ENCODE data around the gene SRPK2.
"Not testable (repeated sequence)": the region's sequence is repeated elsewhere in the genome, so short reads cannot be mapped to it uniquely, and the experiment has no call there.

The SRPK2 gene

DNA sequence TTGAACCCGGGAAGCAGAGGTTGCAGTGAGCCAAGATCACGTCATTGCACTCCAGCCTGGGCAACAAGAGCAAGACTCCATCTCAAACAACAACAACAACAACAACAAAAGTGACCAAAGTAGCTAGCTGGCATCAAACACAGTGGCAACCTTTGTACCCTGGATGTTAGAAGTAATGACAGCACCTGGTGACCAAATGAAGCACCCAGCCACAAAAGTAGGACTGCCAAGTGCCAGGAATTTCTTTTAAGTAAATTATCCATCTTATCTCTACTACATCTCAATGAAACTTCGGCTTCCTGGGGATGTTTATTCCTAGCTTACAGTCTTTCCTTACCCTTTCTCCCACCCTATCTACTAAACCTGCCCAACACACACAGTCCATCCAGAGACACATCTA lies 18.8 kb downstream of the SRPK2 start:
- DNase-seq = no peak

DNA sequence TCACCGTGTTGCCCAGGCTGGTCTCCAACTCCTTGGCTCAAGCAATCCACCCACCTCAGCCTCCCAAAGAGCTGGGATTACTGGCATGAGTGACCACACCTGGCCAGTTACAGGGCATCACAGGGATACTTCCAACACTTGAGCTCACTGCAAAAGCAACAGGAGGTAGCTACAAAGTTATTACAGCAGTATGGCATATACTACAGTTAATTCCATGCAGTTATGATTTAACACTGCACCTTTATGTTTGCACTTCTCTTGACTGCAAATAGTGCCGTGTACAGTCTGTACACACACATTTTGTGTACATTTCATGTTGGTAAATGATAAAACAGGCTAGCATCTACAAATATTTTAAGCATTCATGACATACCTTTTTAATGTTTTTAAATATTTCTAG lies 21.3 kb downstream of the SRPK2 start:
- DNase-seq = no peak

DNA sequence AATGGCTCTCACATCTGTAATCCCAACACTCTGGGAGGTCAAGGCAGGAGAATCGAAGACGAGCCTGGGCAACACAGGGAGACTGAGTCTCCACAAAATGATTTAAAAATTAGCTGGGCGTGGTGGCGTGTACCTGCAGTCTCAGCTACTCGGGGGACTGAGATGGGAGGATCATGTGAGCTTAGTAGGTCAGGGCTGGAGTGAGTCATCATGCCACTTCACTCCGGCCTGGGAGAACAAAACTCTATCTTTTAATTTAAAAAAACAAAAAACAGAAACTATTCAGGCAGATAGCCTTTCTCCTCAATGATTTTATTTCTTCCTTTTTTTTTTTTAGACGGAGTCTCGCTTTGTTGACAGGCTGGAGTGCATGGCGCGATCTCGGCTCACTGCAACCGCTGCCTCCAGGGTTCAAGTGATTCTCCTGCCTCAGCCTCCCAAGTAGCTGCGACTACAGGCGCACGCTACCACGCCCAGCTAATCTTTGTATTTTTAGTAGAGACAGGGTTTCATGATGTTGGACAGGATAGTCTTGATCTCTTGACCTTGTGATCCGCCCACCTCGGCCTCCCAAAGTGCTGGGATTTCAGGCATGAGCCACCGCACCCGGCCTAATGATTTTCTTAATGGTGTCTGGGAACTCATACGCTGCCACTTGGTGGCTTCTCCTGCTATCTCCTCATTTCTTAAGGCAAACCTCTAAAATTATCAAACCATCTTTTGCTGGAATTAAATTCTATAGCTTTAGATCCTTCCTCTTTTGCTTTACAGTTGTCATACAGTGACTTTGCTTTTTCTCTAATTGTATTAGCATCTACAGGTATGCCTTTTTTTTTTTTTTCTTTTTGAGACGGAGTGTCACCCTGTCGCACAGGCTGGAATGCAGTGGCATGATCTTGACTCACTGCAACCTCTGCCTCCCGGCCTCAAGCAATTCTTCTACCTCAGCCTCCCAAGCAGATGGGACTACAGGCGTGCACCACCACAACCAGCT lies 22.9 kb downstream of the SRPK2 start:
- DNase-seq = no peak

DNA sequence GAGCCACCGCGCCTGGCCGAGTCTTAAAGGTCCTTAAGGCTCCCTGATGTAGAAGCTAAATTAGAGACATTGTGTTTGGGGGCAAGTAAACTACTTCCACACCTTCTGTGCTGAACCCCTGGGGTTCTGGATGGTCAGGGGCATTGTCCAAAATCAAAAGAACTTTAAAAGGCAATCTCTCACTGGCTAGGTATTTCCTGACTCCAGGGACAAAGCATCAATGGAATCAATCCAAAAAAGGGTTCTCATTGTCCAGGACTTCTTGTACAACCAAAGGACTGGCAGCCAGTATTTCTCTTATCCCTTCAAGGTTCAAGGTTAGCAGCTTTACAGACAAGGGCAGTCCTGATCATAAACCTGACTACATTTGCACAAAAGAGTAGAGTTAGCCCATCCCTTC lies 24.0 kb downstream of the SRPK2 start:
- no peak for DNase-seq

DNA sequence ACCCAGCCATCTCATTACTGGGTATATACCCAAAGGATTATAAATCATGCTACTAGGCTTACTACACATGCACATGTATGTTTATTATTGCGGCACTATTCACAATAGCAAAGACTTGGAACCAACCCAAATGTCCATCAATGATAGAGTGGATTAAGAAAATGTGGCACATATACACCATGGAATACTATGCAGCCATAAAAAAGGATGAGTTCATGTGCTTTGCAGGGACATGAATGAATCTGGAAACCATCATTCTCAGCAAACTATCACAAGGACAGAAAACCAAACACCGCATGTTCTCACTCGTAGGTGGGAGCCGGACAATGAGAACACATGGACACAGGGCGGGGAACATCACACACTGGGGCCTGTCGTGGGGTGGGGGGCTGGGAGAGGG lies 25.1 kb downstream of the SRPK2 start:
- not testable (repeated sequence) for DNase-seq

DNA sequence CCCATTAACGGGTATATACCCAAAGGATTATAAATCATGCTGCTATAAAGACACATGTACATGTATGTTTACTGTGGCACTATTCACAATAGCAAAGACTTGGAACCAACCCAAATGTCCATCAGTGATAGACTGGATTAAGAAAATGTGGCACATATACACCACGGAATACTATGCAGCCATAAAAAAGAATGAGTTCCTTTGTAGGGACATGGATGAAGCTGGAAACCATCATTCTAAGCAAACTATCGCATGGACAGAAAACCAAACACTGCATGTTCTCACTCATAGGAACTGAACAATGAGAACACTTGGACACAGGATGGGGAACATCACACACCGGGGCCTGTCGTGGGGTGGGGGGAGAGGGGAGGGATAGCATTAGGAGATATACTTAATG lies 26.0 kb downstream of the SRPK2 start:
- not testable (repeated sequence) for DNase-seq

DNA sequence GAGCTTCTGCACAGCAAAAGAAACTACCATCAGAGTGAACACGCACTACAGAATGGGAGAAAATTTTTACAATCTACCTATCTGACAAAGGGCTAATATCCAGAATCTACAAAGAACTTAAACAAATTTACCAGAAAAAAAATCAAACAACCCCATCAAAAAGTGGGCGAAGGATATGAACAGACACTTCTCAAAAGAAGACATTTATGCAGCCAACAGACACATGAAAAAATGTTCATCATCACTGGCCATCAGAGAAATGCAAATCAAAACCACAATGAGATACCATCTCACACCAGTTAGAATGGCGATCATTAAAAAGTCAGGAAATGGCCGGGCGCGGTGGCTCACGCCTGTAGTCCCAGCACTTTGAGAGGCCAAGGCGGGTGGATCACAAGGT lies 26.7 kb downstream of the SRPK2 start:
- DNase-seq = not testable (repeated sequence)

DNA sequence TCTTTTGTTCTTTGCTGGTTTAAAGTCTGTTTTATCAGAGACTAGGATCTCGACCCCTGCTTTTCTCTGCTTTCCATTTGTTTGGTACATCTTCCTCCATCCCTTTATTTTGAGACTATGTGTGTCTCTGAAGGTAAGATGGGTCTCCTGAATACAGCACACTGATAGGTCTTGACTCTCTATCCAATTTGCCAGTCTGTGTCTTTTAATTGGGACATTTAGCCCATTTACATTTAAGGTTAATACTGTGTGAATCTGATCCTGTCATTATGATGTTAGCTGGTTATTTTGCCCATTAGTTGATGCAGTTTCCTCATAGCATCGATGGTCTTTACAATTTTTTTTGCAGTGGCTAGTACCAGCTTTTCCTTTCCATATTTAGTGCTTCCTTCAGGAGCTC lies 28.6 kb downstream of the SRPK2 start:
- not testable (repeated sequence) for DNase-seq

DNA sequence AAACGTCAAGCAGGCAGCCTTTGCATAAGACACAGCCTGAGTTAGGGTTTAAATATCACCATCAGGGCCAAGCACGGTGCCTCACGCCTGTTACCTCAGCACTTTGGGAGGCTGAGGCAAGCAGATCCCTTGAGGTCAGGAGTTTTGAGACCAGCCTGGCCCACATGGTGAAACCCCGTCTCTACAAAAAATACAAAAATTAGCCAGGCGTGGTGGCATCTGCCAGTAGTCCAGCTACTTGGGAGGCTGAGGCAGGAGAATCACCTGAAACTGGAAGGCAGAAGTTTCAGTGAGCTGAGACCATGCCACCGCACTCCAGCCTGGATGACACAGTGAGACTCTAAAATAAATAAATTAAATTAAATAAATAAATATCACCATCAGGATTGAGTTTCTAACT lies 33.0 kb downstream of the SRPK2 start:
- no peak for DNase-seq

DNA sequence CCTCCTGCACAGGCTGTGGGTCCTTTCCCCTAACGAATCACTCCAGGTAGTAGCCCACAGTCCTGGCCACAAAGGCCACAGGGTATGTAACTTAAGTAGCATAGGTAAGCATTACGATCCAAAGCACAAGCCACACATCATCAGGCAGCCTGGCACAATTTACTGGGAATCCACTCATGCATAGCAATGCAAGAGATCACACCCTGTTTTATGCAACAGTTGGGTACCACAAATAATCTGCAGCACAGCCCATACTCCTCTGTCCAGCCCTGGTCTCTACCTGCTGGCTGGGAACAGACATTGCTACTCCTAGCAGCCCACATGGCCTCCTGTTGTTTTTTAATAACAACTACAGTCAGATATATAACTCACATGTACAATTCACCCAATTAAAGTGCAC lies 34.3 kb downstream of the SRPK2 start:
- DNase-seq = no peak

DNA sequence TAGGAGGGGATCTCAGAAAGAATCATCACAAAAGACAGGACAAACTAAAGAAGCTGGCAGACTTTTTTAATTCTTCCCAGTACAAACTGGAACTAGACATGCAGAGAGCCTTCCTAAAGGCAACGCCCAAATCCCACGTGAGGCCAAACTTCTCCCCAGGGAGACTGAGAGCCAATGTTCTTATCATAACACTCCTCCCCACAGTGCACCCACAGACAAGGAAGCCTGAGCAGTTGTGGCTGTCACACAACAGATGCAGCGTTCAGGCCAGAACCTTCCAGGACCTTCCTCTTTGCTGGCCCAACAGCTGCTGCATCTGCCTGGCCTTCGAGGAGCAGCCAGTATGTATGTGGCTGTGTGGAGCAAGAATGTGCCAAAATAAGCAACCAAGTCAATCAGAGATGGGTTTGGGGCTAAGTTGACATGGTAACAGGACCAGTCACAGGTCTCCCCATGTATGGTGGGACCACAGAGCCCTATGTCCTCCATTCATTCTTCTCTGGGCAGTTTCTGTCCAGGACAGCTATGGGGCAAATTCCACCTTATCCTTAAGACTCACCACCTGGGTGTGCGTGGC lies 34.9 kb downstream of the SRPK2 start:
- DNase-seq = no peak

DNA sequence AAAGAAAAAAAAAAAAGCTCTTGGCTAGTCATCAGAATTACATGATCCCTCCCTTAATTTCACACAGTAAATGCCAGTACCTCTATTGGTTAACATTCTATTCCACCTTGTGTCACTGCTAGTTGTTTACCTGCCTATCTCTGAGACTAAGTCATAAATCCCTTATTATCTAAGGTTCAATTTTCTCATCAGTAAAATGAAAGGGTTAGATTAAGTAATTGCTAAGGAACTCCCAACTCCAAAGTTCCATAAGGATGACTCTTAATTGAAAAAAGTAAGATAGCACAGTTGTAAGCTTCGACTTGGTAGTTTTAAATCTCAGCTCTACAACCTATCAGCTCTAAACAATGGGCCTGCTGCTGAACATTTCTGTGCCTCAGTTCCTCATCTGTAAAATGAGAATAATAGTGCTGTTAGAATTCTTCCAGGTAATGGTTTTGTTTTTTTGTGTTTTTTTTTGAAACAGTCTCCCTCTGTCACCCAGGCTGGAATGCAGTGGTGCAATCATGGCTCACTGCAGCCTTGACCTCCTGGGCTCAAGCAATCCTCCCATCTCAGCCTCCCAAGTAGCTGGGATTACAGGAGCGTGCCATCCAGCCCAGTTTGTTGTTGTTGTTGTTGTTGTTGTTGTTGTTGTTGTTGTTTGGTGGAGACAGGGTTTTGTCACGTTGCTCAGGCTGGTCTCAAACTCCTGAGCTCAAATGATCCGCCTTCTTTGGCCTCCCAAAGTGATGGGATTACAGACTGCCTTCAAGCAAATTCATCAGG lies 35.6 kb downstream of the SRPK2 start:
- no peak for DNase-seq

DNA sequence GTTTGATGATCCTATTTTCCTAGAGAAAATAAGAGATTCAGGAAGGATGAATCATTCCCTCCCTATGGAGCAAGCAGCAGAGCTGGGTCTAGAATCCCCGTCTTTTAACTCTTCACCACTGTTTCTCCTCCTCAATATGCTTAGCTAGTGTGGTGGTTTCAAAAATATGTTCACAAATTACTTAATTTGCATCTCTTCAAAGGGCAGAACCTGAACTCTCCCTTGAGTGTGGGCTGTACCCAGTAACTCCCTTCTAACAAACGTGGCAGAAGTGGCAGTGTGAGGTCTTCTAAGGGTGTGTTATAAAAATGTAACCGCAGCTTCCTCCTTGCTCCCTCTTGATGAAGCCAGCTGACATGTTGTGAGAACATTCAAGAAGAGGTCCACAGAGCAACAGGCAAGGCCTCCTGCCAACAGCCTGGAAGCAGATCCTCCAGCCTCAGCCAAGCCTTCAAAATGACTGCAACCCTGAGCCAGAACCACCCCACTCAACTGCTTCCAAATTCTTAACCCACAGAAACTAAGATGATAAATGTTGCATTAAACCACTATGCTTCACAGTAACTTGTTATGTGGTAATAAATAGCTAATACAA lies 36.6 kb downstream of the SRPK2 start:
- DNase-seq = no peak

DNA sequence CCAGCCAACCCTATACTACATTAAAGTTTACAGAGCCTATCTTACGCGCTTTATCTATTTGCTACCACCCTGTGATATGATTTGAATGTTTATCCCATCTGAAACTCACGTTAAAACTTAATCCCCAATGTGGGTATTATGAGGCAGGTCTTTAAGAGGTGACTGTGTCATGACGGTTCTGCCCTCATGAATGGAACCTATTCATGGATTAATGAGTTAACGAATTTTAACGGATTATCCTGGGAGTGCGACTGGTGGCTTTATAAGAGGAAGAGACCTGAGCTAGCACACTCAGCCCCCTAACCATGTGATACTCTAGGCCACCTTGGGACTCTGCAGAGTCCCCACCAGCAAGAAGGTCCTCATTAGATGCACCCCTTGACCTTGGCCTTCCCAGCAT lies 37.8 kb downstream of the SRPK2 start:
- no peak for DNase-seq

DNA sequence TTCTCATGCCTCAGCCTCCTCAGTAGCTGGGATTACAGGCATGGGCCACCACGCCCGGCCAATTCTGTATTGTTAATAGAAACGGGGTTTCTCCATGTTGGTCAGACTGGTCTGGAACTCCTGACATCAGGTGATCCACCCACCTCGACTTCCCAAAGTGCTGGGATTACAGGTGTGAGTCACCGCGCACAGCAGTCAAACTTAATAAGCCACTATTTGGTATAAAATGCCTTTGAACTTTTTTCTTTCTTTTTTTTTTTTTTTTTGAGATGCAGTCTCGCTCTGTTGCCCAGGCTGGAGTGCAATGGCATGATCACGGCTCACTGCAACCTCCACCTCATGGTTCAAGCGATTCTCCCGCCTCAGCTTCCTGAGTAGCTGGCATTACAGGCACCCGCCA lies 40.5 kb downstream of the SRPK2 start:
- not testable (repeated sequence) for DNase-seq

DNA sequence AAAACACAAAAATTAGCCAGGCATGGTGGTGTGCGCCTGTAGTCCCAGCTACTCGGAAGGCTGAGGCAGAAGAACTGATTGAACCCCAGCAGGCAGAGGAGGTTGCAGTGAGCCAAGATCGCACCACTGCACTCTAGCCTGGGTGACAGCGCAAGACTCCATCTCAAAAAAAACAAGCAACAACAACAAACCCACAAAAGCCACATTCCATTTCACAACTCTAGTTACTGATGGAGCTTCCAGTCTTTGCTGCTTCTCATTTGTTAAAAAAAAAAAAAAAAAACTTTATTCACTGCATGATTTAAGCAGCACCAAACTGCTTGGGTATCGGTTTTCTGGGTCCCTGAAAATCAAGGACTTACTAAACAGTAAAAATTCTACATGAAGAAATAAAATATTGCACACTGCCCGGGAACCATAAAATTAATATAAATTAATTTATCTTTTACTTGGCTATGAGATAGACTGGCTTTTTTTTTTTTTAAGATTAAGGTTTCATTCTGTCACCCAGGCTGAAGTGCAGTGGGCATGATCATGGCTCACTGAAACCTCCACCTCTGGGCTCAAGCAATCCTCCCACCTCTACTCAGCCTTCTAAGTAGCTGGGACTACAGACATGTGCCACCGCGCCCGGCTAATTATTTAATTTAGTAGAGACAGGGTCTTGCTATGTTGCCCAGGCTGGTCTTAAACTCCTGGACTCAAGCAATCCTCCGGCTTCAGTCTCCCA lies 42.0 kb downstream of the SRPK2 start:
- no peak for DNase-seq

DNA sequence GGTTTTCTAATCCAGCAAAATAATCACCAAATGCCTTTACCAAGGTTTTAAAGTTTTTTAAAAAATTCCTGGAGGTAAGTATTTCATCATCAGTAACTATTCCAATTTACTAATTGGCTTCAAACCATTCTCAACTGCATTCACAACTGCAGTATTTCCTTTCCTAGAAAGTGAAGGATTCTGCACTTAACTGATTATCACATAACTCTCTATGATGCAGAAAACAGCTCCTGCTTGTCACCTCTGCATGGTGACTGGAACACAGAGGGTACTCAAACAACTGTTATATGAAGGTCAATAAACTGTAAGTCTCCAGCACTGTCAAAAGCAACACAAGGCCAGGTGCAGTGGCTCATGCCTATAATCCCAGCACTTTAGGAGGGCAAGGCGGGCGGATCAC lies 42.6 kb downstream of the SRPK2 start:
- DNase-seq = no peak

DNA sequence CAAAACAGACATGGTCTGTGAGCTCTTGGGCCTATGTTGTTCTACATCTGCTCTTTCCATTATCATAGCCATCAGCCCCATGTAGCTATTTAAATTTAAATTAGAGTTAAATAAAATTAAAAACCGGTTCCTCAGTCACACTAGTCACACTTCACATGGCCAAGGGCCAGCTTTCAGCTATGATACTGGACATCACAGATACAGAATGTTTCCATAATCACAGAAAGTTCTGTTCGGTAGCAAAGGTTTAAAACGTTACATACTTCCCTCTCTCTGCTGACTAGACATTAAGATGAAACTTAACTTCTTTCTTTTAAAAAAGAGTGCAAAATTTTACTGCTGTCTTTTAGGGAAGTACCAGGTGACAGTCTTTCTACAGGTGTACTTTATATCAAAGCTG lies 43.0 kb downstream of the SRPK2 start:
- no peak for DNase-seq

DNA sequence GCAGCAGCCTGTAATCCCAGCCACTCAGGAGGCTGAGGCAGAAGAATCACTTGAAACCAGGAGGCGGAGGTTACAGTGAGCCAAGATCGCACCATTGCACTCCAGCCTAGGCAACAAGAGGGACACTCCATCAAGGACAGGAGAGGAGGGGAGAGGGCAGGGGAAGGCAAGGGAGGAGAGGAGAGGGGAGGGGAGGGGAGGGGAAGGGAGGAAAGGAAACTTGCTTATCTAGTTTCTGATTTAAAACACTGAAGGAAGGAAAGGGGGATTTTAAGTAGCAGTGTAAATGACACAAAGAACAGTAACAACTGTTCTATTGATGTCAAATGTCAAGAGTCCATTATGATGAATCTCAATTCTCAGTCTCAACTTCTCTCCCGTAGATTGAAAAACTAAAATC lies 43.7 kb downstream of the SRPK2 start:
- DNase-seq = no peak

DNA sequence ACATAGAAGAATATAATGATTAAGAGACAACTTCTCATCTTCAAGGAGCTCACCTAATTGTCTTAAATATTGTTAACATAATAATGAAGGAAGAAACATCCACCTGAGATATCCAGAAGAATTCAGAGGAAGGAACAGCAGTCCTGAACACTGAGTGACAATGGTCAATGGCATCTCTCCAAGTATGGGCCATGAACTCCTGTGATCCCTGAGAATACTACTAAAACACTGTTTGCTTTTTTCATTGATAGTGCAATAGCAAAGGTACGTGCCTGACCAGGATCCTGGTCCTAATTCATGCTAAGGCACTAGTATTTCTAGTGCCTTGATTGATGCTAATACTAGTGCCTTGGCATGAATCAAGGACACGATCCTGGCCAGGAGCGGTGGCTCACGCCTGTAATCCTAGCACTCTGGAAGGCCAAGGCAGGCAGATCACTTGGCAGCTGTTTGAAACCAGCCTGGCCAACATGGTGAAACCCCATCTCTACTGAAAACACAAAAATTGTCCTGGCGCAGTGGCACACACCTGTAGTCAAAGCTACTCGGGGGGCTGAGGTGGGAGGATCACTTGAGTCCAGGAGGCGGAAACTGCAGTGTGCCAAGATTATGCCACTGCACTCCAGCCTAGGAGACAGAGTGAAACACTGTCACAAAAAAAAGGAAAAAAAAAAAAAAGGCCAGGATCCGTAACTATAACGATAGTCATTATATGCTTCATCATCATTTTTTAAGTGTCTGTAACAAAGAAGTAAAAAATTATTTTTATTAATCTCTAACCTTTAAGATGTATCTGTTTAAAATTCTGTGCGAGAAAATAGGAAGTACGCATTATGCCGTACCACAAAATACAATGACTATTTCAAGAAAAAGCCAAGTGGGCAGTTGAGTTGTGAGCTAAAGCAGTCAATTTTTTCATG lies 49.1 kb downstream of the SRPK2 start:
- DNase-seq = no peak

DNA sequence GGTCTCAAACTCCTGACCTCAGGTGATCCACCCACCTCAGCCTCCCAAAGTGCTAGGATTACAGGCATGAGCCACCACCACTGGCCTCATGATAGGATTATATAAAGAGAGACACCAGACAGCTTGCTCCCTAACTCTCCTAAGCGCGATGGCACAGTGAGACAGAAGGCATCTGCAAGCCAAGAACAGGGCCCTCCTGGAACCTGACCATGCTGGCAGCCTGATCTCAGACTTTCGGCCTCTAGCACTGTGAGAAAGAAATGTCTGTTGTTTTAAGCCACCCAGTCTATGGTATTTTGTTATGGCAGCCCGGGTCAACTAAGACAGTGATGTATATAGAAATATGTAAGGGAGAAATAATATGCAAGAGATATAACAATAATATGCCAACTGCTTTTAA lies 51.2 kb downstream of the SRPK2 start:
- DNase-seq = no peak

DNA sequence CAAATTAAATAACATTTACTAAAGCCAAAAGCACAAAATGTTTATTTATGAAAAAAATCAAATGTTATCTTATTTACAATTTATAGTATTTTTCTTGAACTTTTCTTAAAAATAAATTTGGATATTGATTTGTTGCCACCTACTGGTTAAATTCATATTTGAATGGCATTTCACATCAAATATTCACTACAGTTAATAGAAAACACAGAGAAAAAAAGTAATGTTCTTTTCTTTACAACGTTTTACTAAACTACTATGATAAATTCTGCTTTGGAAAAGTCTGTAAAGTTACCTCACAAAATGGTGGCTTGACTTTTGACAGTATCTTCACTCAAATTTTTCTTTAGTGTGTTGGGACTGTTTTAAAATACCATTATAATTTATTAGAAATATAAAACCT lies 52.7 kb downstream of the SRPK2 start:
- no peak for DNase-seq

Measured in NCI-H345 (cell line).